Loucy (cell line): Measurements from ENCODE around the gene SLC2A1.

Experiments
- H2AFZ ChIP-seq: fragments of 200-600 bp; sonication (generic); 2 replicates; pipeline ENCODE4 v1.6.0; 2016; ENCODE audit warnings: antibody characterized with exemption, mild to moderate bottlenecking, low read length, moderate library complexity
- H3F3A ChIP-seq: fragments of 200-600 bp; 2 replicates; pipeline ENCODE4 v1.6.0; 2016; ENCODE audit warnings: antibody characterized with exemption, low read depth, mild to moderate bottlenecking
- H3K27me3 ChIP-seq: fragments of 200-600 bp; sonication (generic); 2 replicates; pipeline ENCODE4 v1.6.1; 2014; ENCODE audit warnings: low read length, mild to moderate bottlenecking; ENCODE audit not compliant: insufficient read depth, poor library complexity, severe bottlenecking
- H3K36me3 ChIP-seq: fragments of 200-600 bp; sonication (generic); 2 replicates; pipeline ENCODE4 v1.6.1; 2016; ENCODE audit warnings: low read length; ENCODE audit not compliant: insufficient read depth
- H3K4me1 ChIP-seq: fragments of 200-600 bp; sonication (generic); 2 replicates; pipeline ENCODE4 v1.5.1; 2014; ENCODE audit warnings: low read length, mild to moderate bottlenecking; ENCODE audit not compliant: insufficient read depth, poor library complexity, severe bottlenecking
- H3K4me2 ChIP-seq: fragments of 200-600 bp; sonication (generic); 2 replicates; pipeline ENCODE4 v1.6.0; 2014; ENCODE audit warnings: antibody characterized with exemption, low read length, low read depth, mild to moderate bottlenecking; ENCODE audit not compliant: poor library complexity, severe bottlenecking
- H3K4me3 ChIP-seq: fragments of 200-600 bp; sonication (generic); 2 replicates; pipeline ENCODE4 v1.5.1; 2014; ENCODE audit warnings: low read length, mild to moderate bottlenecking, mixed read lengths; ENCODE audit not compliant: poor library complexity, severe bottlenecking
- H3K79me2 ChIP-seq: fragments of 200-600 bp; sonication (generic); 2 replicates; pipeline ENCODE4 v1.6.1; 2014; ENCODE audit warnings: low read length; ENCODE audit not compliant: insufficient read depth
- H3K9ac ChIP-seq: fragments of 200-600 bp; sonication (generic); 2 replicates; pipeline ENCODE4 v1.6.0; 2014; ENCODE audit warnings: mild to moderate bottlenecking, low read depth, low read length, moderate library complexity; ENCODE audit not compliant: poor library complexity, severe bottlenecking
- H3K9me2 ChIP-seq: fragments of 200-600 bp; sonication (generic); replicated peaks from 2 replicates; pipeline ENCODE4 v1.6.1; 2016; ENCODE audit warnings: low read depth, low read length, mixed read lengths
- H3K9me3 ChIP-seq: fragments of 200-600 bp; sonication (generic); 2 replicates; pipeline ENCODE4 v1.6.1; 2014; ENCODE audit warnings: mild to moderate bottlenecking, antibody characterized with exemption, low read length, low read depth; ENCODE audit not compliant: insufficient read depth
- H4K20me1 ChIP-seq: fragments of 200-600 bp; sonication (generic); 2 replicates; pipeline ENCODE4 v1.6.0; 2014; ENCODE audit warnings: antibody characterized with exemption, low read length, mild to moderate bottlenecking; ENCODE audit not compliant: insufficient read depth, poor library complexity, severe bottlenecking
- EZH2phosphoT487 ChIP-seq: fragments of 200-600 bp; IDR thresholded peaks from 2 replicates; pipeline ENCODE4 v1.6.1; 2018; ENCODE audit warnings: antibody characterized with exemption, mild to moderate bottlenecking, moderate library complexity, borderline replicate concordance
- TF ChIP-seq, protein P1 (sequence below): fragments of 200-600 bp; sonication (generic); conservative IDR thresholded peaks from 2 replicates; pipeline ENCODE4 v1.5.1; 2014; ENCODE audit warnings: mild to moderate bottlenecking, antibody characterized with exemption, low read length

Gene SLC2A1

DNA sequence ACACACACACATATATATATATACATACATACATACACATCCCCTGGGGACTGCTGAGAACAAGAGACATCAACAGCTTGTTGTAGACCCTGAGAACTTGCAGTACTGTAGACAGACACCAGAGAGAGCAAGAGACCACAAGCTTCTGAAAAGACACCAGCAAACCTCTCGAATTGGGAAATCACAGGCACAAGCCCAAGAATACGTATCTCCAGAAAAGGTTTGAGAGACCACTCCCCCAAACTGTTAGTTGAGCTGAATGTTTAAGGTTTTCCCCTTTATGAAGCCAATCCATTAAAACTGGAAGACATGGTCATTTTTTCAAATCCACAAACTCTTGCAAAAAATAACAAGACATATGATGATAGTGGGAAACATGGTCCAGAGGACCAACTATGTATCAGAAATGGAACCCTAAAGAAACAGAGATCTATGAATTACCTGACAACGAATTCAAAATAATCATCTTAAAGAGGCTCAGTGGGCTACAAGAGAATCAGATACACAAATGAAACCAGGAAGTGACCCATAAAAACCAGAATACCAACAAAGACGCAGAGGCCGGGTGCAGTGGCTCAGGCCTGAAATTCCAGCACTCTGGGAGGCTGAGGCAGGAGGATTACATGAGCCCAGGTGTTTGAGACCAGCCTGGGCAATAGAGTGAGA, 45.1 kb downstream of the SLC2A1 start:
- Histone ChIP-seq H3K79me2 (no peaks in the 10 kb centered on the region), H3K27me3 (no peaks in the 10 kb centered on the region), H3K9ac (no peak overlapping the region), H3K4me2 (no peak overlapping the region), H3F3A (no peaks in the 10 kb centered on the region), H3K9me3 (peaks cover 4% of the 10 kb centered on the region; the same call in 1 of the 2 replicates), H3K36me3 (no peaks in the 10 kb centered on the region), H3K4me1 (no peaks in the 10 kb centered on the region), H3K4me3 (no peak overlapping the region), H2AFZ (no peak overlapping the region), H4K20me1 (no peaks in the 10 kb centered on the region), H3K9me2 (no peaks in the 10 kb centered on the region)
- TF ChIP-seq, protein P1, sequence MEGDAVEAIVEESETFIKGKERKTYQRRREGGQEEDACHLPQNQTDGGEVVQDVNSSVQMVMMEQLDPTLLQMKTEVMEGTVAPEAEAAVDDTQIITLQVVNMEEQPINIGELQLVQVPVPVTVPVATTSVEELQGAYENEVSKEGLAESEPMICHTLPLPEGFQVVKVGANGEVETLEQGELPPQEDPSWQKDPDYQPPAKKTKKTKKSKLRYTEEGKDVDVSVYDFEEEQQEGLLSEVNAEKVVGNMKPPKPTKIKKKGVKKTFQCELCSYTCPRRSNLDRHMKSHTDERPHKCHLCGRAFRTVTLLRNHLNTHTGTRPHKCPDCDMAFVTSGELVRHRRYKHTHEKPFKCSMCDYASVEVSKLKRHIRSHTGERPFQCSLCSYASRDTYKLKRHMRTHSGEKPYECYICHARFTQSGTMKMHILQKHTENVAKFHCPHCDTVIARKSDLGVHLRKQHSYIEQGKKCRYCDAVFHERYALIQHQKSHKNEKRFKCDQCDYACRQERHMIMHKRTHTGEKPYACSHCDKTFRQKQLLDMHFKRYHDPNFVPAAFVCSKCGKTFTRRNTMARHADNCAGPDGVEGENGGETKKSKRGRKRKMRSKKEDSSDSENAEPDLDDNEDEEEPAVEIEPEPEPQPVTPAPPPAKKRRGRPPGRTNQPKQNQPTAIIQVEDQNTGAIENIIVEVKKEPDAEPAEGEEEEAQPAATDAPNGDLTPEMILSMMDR, result peak; percentile 73
- no peak for TF ChIP-seq EZH2phosphoT487

DNA sequence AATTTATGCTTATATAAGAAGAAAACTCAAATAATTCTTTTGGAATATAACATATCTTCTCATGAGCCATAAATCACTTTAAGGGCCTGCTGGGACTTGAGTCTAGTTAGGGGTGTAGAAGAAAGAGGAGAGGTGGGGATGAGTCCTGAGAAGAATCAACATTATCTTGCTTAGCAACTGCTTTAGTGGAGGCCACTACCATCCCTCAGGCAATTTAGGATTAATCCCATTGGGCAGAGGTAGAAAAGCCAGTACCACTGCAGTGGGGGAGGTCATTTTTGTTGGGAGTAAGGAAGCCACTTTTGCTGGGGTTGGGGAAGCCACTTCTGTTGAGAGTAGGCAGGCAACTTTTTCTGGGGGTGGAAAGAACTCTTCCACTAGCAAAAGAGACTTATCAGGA, 47.7 kb downstream of the SLC2A1 start:
- Histone ChIP-seq H4K20me1 (no peaks in the 10 kb centered on the region), H3K9me2 (no peaks in the 10 kb centered on the region), H3K4me1 (no peaks in the 10 kb centered on the region), H3F3A (no peaks in the 10 kb centered on the region), H3K4me2 (no peak overlapping the region), H3K27me3 (no peaks in the 10 kb centered on the region), H3K4me3 (no peak overlapping the region), H3K79me2 (no peaks in the 10 kb centered on the region), H3K9ac (no peak overlapping the region), H3K36me3 (no peaks in the 10 kb centered on the region), H3K9me3 (peaks cover 4% of the 10 kb centered on the region; the same call in 1 of the 2 replicates), H2AFZ (no peak overlapping the region)
- TF ChIP-seq, protein P1, result no peak
- no peak for TF ChIP-seq EZH2phosphoT487

DNA sequence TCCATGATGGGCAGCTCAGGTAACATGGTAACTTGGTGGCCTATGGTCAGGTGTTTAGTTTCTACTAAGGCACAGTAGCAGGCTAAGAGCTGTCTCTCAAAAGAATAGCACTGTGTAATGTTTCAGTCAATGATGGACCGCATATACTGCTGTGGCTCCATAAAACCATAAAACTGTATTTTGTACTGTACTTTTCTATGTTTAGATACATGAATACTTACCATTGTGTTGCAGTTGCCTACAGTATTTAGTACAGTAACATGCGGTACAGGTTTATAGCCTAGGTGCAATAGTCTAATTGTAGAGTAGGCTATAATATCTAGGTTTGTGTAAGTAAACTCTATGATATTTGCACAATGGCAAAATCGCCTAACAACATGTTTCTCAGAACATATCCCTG, 50.6 kb downstream of the SLC2A1 start:
- H3K27me3 ChIP-seq, result no peaks in the 10 kb centered on the region
- H3K79me2 ChIP-seq, result no peaks in the 10 kb centered on the region
- no peaks in the 10 kb centered on the region for H3K9me2 ChIP-seq
- H3K9ac ChIP-seq, result no peak overlapping the region
- no peaks in the 10 kb centered on the region for H3K9me3 ChIP-seq
- no peak overlapping the region for H2AFZ ChIP-seq
- H3K4me2 ChIP-seq, result no peak overlapping the region
- H3K4me1 ChIP-seq, result no peaks in the 10 kb centered on the region
- no peak overlapping the region for H3K4me3 ChIP-seq
- H4K20me1 ChIP-seq, result no peaks in the 10 kb centered on the region
- no peaks in the 10 kb centered on the region for H3K36me3 ChIP-seq
- H3F3A ChIP-seq, result no peaks in the 10 kb centered on the region
- TF ChIP-seq, protein P1, result no peak
- TF ChIP-seq EZH2phosphoT487, result no peak
